NB4 (cell line): ENCODE results near the gene ERVH48-1.
"Not testable (repeated sequence)": the region's sequence is repeated elsewhere in the genome, so short reads cannot be mapped to it uniquely, and the experiment has no call there.

Source experiments
- DNase-seq: peaks from one replicate; pipeline ENCODE4 v3.0.0; 2010; ENCODE audit warnings: low read depth
- H3K4me3 ChIP-seq: one replicate; pipeline ENCODE4 v1.5.1; 2011; ENCODE audit warnings: mild to moderate bottlenecking, low read depth, low read length, moderate library complexity
- CTCF ChIP-seq: IDR thresholded peaks from one replicate; pipeline ENCODE4 v1.5.1; 2012; ENCODE audit warnings: low read depth, low read length
- MYC ChIP-seq: IDR thresholded peaks from 2 replicates; pipeline ENCODE4 v1.6.1; 2011; ENCODE audit warnings: low read depth, low read length
- POLR2A ChIP-seq: IDR thresholded peaks from 2 replicates; pipeline ENCODE4 v1.6.1; 2011; ENCODE audit warnings: mild to moderate bottlenecking; ENCODE audit not compliant: insufficient read length; ENCODE audit errors: extremely low read depth
- TF ChIP-seq, protein P1 (sequence below): IDR thresholded peaks from 2 replicates; pipeline ENCODE4 v1.6.1; 2011; ENCODE audit warnings: low read depth, low read length

Gene ERVH48-1

DNA sequence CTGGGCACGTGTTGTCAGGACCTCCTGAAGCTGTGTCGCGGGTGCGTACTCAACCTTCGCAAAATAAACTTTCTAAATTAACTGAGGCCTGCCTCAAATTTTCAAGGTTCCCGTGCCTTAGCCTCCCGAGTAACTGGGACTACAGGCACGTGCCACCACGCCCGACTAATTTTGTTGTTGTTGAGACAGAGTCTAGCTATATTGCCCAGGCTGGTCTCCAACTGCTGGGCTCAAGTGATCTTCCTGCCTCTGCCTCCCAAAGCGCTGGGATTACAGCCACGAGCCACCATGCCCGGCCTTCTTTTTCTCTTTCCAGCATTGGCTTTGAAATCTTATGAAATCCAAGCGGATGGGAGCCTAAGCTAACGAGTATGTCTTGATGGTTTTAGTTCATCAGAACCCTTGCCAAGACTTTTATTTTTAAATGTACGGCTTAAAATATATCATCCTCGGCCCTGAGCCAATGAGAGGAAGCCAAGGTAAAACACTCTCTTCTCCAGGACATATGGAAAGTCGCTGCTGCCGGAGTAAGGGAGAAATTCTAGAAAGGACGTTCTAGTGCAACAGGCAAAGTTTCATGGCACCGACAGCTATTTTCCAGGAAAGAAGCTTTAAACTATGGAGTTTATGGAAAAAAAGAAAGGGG is 12.7 kb upstream of the ERVH48-1 start:
- TF ChIP-seq MYC = no peak
- TF ChIP-seq, protein P1, sequence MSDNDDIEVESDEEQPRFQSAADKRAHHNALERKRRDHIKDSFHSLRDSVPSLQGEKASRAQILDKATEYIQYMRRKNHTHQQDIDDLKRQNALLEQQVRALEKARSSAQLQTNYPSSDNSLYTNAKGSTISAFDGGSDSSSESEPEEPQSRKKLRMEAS = no peak
- TF ChIP-seq POLR2A = no peak
- TF ChIP-seq CTCF = no peak
- DNase-seq = no peak
- no peak overlapping the region for H3K4me3 ChIP-seq

- not testable (repeated sequence) for H3K4me3 ChIP-seq
- peak; percentile 33 for DNase-seq
Observed at GRCh38 chr21:42937034-42937940, 11.9 kb upstream of the ERVH48-1 start.

DNA sequence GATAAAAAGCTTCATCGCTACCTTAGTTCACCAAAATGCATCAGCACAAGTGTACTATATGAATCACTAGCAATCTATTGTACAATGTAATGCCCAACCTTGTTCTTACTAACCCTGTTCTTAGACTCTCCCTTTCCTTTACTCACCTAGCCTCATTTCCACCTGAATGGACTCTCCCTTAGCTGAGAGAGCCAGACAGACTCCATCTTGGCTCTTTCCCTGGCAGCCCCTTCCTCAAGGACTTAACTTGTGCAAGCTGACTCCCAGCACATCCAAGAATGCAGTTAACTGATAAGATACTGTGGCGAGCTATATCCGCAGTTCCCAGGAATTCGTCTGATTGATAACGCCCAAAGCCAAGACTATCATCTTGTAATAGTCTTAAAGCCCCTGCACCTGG is 10.9 kb upstream of the ERVH48-1 start:
- H3K4me3 ChIP-seq, DNase-seq: not testable (repeated sequence)

- DNase-seq, H3K4me3 ChIP-seq: not testable (repeated sequence)
Observed at GRCh38 chr21:42933973-42934372, 8.5 kb upstream of the ERVH48-1 start.

GRCh38 chr21:42933137-42933970 is 7.9 kb upstream of the ERVH48-1 start:
- not testable (repeated sequence) for H3K4me3 ChIP-seq, DNase-seq

DNA sequence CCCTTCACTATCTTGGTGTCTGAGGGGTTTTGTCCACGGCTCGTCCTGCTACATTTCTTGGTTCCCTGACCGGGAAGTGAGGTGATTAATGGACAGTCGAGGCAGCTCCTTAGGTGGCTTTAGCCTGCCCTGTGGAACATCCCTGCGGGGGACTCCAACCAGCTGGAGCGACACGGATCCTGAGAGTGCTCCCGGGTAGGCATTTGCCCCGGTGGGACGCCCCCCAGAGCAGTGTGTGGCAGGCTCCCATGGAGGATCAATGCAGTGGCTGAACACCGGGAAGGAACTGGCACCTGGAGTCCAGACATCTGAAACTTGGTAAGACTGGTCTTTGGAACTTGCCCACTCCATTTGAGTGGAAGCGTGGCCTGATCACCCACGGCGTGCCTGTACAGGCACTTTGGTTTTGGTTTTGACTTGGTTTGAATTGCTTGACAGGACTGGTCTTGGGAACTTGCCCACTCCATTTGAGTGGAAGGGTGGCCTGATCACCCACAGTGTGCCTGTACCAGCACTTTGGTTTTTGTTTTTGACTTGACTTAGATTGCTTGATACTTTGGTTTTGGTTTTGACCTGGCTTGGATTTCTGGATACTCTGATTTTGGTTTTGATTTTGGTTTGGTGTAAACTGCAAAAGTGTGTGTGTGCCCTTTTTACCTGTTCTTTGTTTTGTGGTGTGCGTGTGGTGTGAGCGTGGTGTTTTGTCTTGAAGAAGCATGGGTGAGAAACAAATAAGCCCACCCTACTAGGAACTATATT is 7.1 kb upstream of the ERVH48-1 start:
- not testable (repeated sequence) for DNase-seq

GRCh38 chr21:42931560-42932235 is 6.3 kb upstream of the ERVH48-1 start:
- no peak overlapping the region for H3K4me3 ChIP-seq
- no peak for DNase-seq
- TF ChIP-seq MYC (no peak), POLR2A (no peak), CTCF (no peak)
- TF ChIP-seq, protein P1 = no peak

More for the DNA sequence above, 7.1 kb upstream of the ERVH48-1 start:
- H3K4me3 ChIP-seq = not testable (repeated sequence)

GRCh38 chr21:42929969-42930368 is 4.5 kb upstream of the ERVH48-1 start:
- TF ChIP-seq, protein P1 = no peak
- TF ChIP-seq MYC (no peak), CTCF (no peak)
- no peak for DNase-seq

GRCh38 chr21:42927474-42928200 is 2.2 kb upstream of the ERVH48-1 start:
- not testable (repeated sequence) for DNase-seq

More at GRCh38 chr21:42929969-42930368, 4.5 kb upstream of the ERVH48-1 start:
- no peak overlapping the region for H3K4me3 ChIP-seq

More at GRCh38 chr21:42927474-42928200, 2.2 kb upstream of the ERVH48-1 start:
- not testable (repeated sequence) for H3K4me3 ChIP-seq
